WTC11 (cell line): ENCODE measurements around the gene ITM2C.

ENCODE experiments used
- CTCF ChIP-seq: fragments of 200-600 bp; IDR thresholded peaks from 2 replicates; pipeline ENCODE4 v1.8.0; 2022; ENCODE audit warnings: antibody characterized with exemption
- USF1 ChIP-seq: sonication (generic); formaldehyde crosslinking; IDR thresholded peaks from 2 replicates; pipeline ENCODE4 v1.8.0; 2022; ENCODE audit warnings: mild to moderate bottlenecking, missing genetic modification reagents

- TF ChIP-seq USF1 (CRISPR knock-in tag) (no peak), CTCF (no peak)
These were observed 2.2 kb downstream of the ITM2C start for GRCh38 chr2:230866756-230867523.
